C4-2B (cell line): ENCODE measurements around the gene RBM47.
"Not testable (repeated sequence)": the region's sequence is repeated elsewhere in the genome, so short reads cannot be mapped to it uniquely, and the experiment has no call there.

ENCODE experiments used
- H3K27ac ChIP-seq: fragments of 450-650 bp; 2 replicates; pipeline ENCODE4 v1.5.1; 2017
- CTCF ChIP-seq: fragments of 450-650 bp; conservative IDR thresholded peaks from 2 replicates; pipeline ENCODE4 v1.5.1; 2017; ENCODE audit warnings: mild to moderate bottlenecking
- ZFX ChIP-seq: fragments of 450-650 bp; IDR thresholded peaks from 2 replicates; pipeline ENCODE4 v1.6.1; 2017

RBM47 gene

GRCh38 chr4:40562208-40562607, 67.5 kb downstream of the RBM47 start:
- TF ChIP-seq ZFX, result no peak
- H3K27ac ChIP-seq, result no peak overlapping the region

- not testable (repeated sequence) for H3K27ac ChIP-seq
These were observed 68.0 kb downstream of the RBM47 start for GRCh38 chr4:40561543-40562177.

GRCh38 chr4:40559585-40560465, 69.8 kb downstream of the RBM47 start:
- TF ChIP-seq ZFX (no peak), CTCF (no peak)
- H3K27ac ChIP-seq, result peak overlapping the region; percentile 19

- no peak overlapping the region for H3K27ac ChIP-seq
- TF ChIP-seq ZFX (no peak), CTCF (no peak)
These were observed 71.9 kb downstream of the RBM47 start for GRCh38 chr4:40557736-40558135.

GRCh38 chr4:40555176-40555900, 74.3 kb downstream of the RBM47 start:
- no peak overlapping the region for H3K27ac ChIP-seq
- TF ChIP-seq ZFX (no peak), CTCF (no peak)

GRCh38 chr4:40554641-40555040, 75.0 kb downstream of the RBM47 start:
- not testable (repeated sequence) for H3K27ac ChIP-seq

GRCh38 chr4:40553995-40554394, 75.7 kb downstream of the RBM47 start:
- TF ChIP-seq CTCF, result no peak
- TF ChIP-seq ZFX, result no peak
- H3K27ac ChIP-seq, result no peak overlapping the region

- TF ChIP-seq ZFX, result no peak
- TF ChIP-seq CTCF, result no peak
- peak overlapping the region; percentile 51 for H3K27ac ChIP-seq
These were observed 77.1 kb downstream of the RBM47 start for GRCh38 chr4:40552536-40552935.

- peak overlapping the region; percentile 87 for H3K27ac ChIP-seq
These were observed 78.0 kb downstream of the RBM47 start for GRCh38 chr4:40551568-40552136.
